Naive B cell (primary cell): ENCODE measurements around the gene U2AF1L4. TPM values are rescaled to one million over a fixed set of nuclear protein-coding genes. Genes with fewer than 3 reads are reported as not detected.

ENCODE experiments used
- ATAC-seq, 2 donors: fragments of 150-1000 bp; cut with Tn5 transposase; 2 replicates each; pipeline ENCODE4 v1.10.0; 2021; ENCODE audit warnings: low read depth in 2 of 2, mild to moderate bottlenecking in 2 of 2, moderate library complexity in 2 of 2
- DNase-seq: peaks from one replicate; pipeline ENCODE4 v3.0.0; 2022
- H3K27ac Mint-ChIP-seq, 6 donors: one replicate each; pipeline ENCODE4 v1.8.0; 2020 to 2022; ENCODE audit warnings: mild to moderate bottlenecking in 6 of 6, mixed read lengths in 6 of 6, moderate library complexity in 5 of 6, inconsistent platforms in 2 of 6
- H3K27me3 Mint-ChIP-seq, 3 donors: one replicate each; pipeline ENCODE4 v1.8.0; 2021 to 2022; ENCODE audit warnings: mixed read lengths in 3 of 3, mild to moderate bottlenecking in 1 of 3
- H3K36me3 Mint-ChIP-seq, 2 donors: one replicate each; pipeline ENCODE4 v1.8.0; 2020 to 2022; ENCODE audit warnings: mixed read lengths in 2 of 2, inconsistent platforms in 1 of 2, mild to moderate bottlenecking in 1 of 2
- H3K4me1 Mint-ChIP-seq, 3 donors: one replicate each; pipeline ENCODE4 v1.8.0; 2020 to 2022; ENCODE audit warnings: mixed read lengths in 3 of 3, inconsistent platforms in 1 of 3, mild to moderate bottlenecking in 1 of 3, moderate library complexity in 1 of 3
- H3K4me3 Mint-ChIP-seq, 8 donors: one replicate each; pipeline ENCODE4 v1.8.0; 2020 to 2022; ENCODE audit warnings: mild to moderate bottlenecking in 8 of 8, mixed read lengths in 8 of 8, moderate library complexity in 8 of 8, inconsistent platforms in 2 of 8
- H3K9me3 Mint-ChIP-seq, 7 donors: one replicate each; pipeline ENCODE4 v1.8.0; 2020 to 2022; ENCODE audit warnings: mixed read lengths in 7 of 7, mild to moderate bottlenecking in 5 of 7, inconsistent platforms in 2 of 7, moderate library complexity in 1 of 7
- polyA plus RNA-seq, 6 donors: library from polyadenylated mRNA; unstranded; fragments of 300-500 nt; fragmentation: Illumina TruSeq; gene quantifications; one replicate each; pipeline ENCODE4 v1.2.3, GENCODE V29; 2021; ENCODE audit warnings: low read depth in 6 of 6

Gene U2AF1L4
- 10 to 100 TPM; 26.1 to 41.0 (median 32.5) TPM for polyA plus RNA-seq

GRCh38 chr19:35745328-35746086 is at the start of gene U2AF1L4, which contains the start of gene PSENEN:
Gene U2AF1L4, minus strand, starts transcription at chr19:35745418. Its CDS starts 27 bp downstream, at chr19:35745391.
Gene PSENEN, plus strand, starts transcription at chr19:35745651. Its CDS starts 280 bp downstream, at chr19:35745931.
- DNase-seq: peak; percentile 97
- Mint-ChIP-seq H3K4me1 (peaks cover 43 to 74% (median 64%) of the 10 kb centered on the region in 3 donors), H3K9me3 (peaks cover 0 to 3% (median 0%) of the 10 kb centered on the region in 7 donors), H3K27ac (peak within 1 kb of the TSS; percentile 98 to 100 (median 99)), H3K27me3 (no peaks in the 10 kb centered on the region), H3K4me3 (peak within 1 kb of the TSS; percentile 85 to 100 (median 96)), H3K36me3 (peaks cover 0 to 8% of the 10 kb centered on the region in 2 donors)
- ATAC-seq: peak; percentile 52 to 57

GRCh38 chr19:35793381-35794165 is 48.4 kb upstream of the U2AF1L4 start:
- peaks cover 7 to 10% (median 9%) of the 10 kb centered on the region in 3 donors for H3K4me1 Mint-ChIP-seq
- H3K27ac Mint-ChIP-seq: no peak overlapping the region
- ATAC-seq: no peak
- H3K36me3 Mint-ChIP-seq: no peaks in the 10 kb centered on the region
- no peaks in the 10 kb centered on the region for H3K9me3 Mint-ChIP-seq
- peaks cover 22 to 38% (median 25%) of the 10 kb centered on the region in 3 donors for H3K27me3 Mint-ChIP-seq
- no peak for DNase-seq
- H3K4me3 Mint-ChIP-seq: no peak overlapping the region

- Mint-ChIP-seq H3K36me3 (no peaks in the 10 kb centered on the region), H3K27me3 (peaks cover 18 to 33% (median 25%) of the 10 kb centered on the region in 3 donors), H3K4me3 (no peak overlapping the region), H3K4me1 (peaks cover 7 to 10% (median 9%) of the 10 kb centered on the region in 3 donors), H3K27ac (no peak overlapping the region), H3K9me3 (no peaks in the 10 kb centered on the region)
- ATAC-seq (no peak), DNase-seq (no peak)
Observed at GRCh38 chr19:35792888-35793287, 47.7 kb upstream of the U2AF1L4 start.

- no peak overlapping the region for H3K4me3 Mint-ChIP-seq
- no peak for DNase-seq
- peaks cover 6 to 7% (median 7%) of the 10 kb centered on the region in 3 donors for H3K4me1 Mint-ChIP-seq
- no peaks in the 10 kb centered on the region for H3K9me3 Mint-ChIP-seq
- H3K27me3 Mint-ChIP-seq: peaks cover 14 to 27% (median 23%) of the 10 kb centered on the region in 3 donors
- H3K36me3 Mint-ChIP-seq: no peaks in the 10 kb centered on the region
- H3K27ac Mint-ChIP-seq: no peak overlapping the region
- no peak for ATAC-seq
Observed at GRCh38 chr19:35792312-35792711, 47.1 kb upstream of the U2AF1L4 start.

GRCh38 chr19:35791814-35792279 is 46.6 kb upstream of the U2AF1L4 start:
- Mint-ChIP-seq H3K27ac (no peak overlapping the region), H3K4me1 (peaks cover 2 to 3% (median 2%) of the 10 kb centered on the region in 3 donors), H3K4me3 (no peak overlapping the region), H3K27me3 (peaks cover 9 to 23% (median 18%) of the 10 kb centered on the region in 3 donors), H3K36me3 (no peaks in the 10 kb centered on the region), H3K9me3 (no peaks in the 10 kb centered on the region)
- ATAC-seq (no peak), DNase-seq (no peak)

GRCh38 chr19:35790981-35791813 is 46.0 kb upstream of the U2AF1L4 start:
- ATAC-seq (peak in 1 of 2 donors; percentile 33), DNase-seq (no peak)
- no peak overlapping the region for H3K4me3 Mint-ChIP-seq

GRCh38 chr19:35789978-35790944 is 45.0 kb upstream of the U2AF1L4 start:
- peaks cover 0 to 2% (median 0%) of the 10 kb centered on the region in 3 donors for H3K4me1 Mint-ChIP-seq

More at GRCh38 chr19:35790981-35791813, 46.0 kb upstream of the U2AF1L4 start:
- Mint-ChIP-seq H3K27ac (no peak overlapping the region), H3K27me3 (peaks cover 5 to 16% (median 12%) of the 10 kb centered on the region in 3 donors), H3K4me1 (peaks cover 0 to 2% (median 0%) of the 10 kb centered on the region in 3 donors), H3K9me3 (no peaks in the 10 kb centered on the region), H3K36me3 (no peaks in the 10 kb centered on the region)

GRCh38 chr19:35789195-35789977 is 44.2 kb upstream of the U2AF1L4 start:
- H3K36me3 Mint-ChIP-seq: no peaks in the 10 kb centered on the region
- no peak for DNase-seq
- H3K4me3 Mint-ChIP-seq: no peak overlapping the region
- ATAC-seq: no peak
- H3K9me3 Mint-ChIP-seq: no peaks in the 10 kb centered on the region
- H3K4me1 Mint-ChIP-seq: peaks cover 0 to 2% (median 0%) of the 10 kb centered on the region in 3 donors
- H3K27ac Mint-ChIP-seq: no peak overlapping the region
- H3K27me3 Mint-ChIP-seq: peaks cover 0 to 12% (median 8%) of the 10 kb centered on the region in 3 donors

More at GRCh38 chr19:35789978-35790944, 45.0 kb upstream of the U2AF1L4 start:
- DNase-seq (no peak), ATAC-seq (no peak)
- Mint-ChIP-seq H3K36me3 (no peaks in the 10 kb centered on the region), H3K9me3 (no peaks in the 10 kb centered on the region), H3K4me3 (no peak overlapping the region), H3K27me3 (peaks cover 0 to 12% (median 8%) of the 10 kb centered on the region in 3 donors), H3K27ac (no peak overlapping the region)

GRCh38 chr19:35788205-35788960 is 43.2 kb upstream of the U2AF1L4 start:
- DNase-seq (no peak), ATAC-seq (no peak)
- Mint-ChIP-seq H3K9me3 (no peaks in the 10 kb centered on the region), H3K4me3 (no peak overlapping the region), H3K4me1 (peaks cover 0 to 5% (median 2%) of the 10 kb centered on the region in 3 donors), H3K27ac (peak overlapping the region in 1 of 6 donors; percentile 63), H3K27me3 (peaks cover 0 to 6% (median 0%) of the 10 kb centered on the region in 3 donors), H3K36me3 (no peaks in the 10 kb centered on the region)

- Mint-ChIP-seq H3K4me1 (peaks cover 0 to 10% (median 8%) of the 10 kb centered on the region in 3 donors), H3K27ac (no peak overlapping the region), H3K27me3 (no peaks in the 10 kb centered on the region), H3K9me3 (no peaks in the 10 kb centered on the region), H3K4me3 (no peak overlapping the region), H3K36me3 (no peaks in the 10 kb centered on the region)
- DNase-seq: no peak
- no peak for ATAC-seq
Observed at GRCh38 chr19:35787227-35787799, 42.1 kb upstream of the U2AF1L4 start.
